Mononuclear cell (primary cell): Measurements from ENCODE around the gene GFOD1. TPM values are rescaled to one million over a fixed set of nuclear protein-coding genes. Genes with fewer than 3 reads are reported as not detected.
A peak's percentile ranks its signal among the peaks of the same experiment; 100 is the strongest.
"Not testable (repeated sequence)": the region's sequence is repeated elsewhere in the genome, so short reads cannot be mapped to it uniquely, and the experiment has no call there.

Source experiments
- H3K27me3 ChIP-seq: 2 replicates; pipeline ENCODE4 v1.6.0; 2011; ENCODE audit warnings: low read length, control low read depth; ENCODE audit not compliant: insufficient read depth
- H3K4me1 ChIP-seq: 2 replicates; pipeline ENCODE4 v1.5.1; 2011; ENCODE audit warnings: mild to moderate bottlenecking, low read length, control low read depth; ENCODE audit not compliant: insufficient read depth
- H3K4me3 ChIP-seq: 2 replicates; pipeline ENCODE4 v1.5.1; 2011; ENCODE audit warnings: mild to moderate bottlenecking, low read length, moderate library complexity
- H3K9me3 ChIP-seq: 2 replicates; pipeline ENCODE4 v1.5.1; 2011; ENCODE audit warnings: low read depth, mild to moderate bottlenecking, control low read depth, low read length
- total RNA-seq: library from RNA; depleted of rRNA; stranded (reverse); fragments of >200 nt; gene quantifications from one replicate; pipeline ENCODE4 v1.2.3, GENCODE V29; 2012

GFOD1 gene
- total RNA-seq, 1 donor = 10.3 TPM

DNA sequence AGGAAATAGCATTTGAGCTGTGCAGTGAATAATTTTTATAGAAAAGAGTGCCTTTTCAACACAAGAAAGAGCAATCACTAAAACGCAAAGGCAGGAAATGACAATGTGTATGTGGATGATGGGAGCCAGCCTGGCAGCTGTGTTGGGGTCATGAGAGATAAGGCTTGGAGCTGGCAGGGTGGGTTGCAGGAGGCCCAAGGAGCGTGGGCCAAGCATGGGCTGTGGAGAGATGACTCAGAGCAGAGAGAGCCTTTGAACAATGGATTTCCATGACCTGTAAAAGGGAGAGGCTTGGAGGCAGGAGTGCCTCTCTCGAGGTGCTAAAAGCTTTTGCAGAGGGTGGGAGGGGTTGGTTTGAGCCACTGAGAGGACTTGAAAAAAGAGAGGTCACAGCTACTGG is 152.4 kb downstream of the GFOD1 start:
- Histone ChIP-seq H3K4me1 (peaks cover 35% of the 10 kb centered on the region), H3K4me3 (no peak overlapping the region), H3K9me3 (no peaks in the 10 kb centered on the region), H3K27me3 (no peaks in the 10 kb centered on the region)

DNA sequence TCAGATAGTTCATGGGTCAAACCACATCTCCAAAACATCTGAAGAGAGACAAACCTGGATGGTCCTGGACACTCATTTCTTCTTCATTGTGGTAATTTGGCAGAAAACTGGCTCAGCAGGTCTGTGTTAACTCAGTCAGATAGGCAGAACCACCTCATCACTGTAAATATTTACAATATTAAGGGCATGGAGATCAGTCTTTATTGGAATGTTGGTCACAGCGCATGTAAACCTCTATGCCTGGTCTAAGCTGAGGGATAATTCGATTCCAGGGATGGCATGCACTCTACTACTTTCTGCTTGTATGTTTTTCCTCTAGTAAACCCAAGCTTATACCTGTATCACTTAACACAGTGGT is 155.1 kb downstream of the GFOD1 start:
- Histone ChIP-seq H3K9me3 (no peaks in the 10 kb centered on the region), H3K4me1 (peaks cover 22% of the 10 kb centered on the region), H3K4me3 (no peak overlapping the region), H3K27me3 (no peaks in the 10 kb centered on the region)

DNA sequence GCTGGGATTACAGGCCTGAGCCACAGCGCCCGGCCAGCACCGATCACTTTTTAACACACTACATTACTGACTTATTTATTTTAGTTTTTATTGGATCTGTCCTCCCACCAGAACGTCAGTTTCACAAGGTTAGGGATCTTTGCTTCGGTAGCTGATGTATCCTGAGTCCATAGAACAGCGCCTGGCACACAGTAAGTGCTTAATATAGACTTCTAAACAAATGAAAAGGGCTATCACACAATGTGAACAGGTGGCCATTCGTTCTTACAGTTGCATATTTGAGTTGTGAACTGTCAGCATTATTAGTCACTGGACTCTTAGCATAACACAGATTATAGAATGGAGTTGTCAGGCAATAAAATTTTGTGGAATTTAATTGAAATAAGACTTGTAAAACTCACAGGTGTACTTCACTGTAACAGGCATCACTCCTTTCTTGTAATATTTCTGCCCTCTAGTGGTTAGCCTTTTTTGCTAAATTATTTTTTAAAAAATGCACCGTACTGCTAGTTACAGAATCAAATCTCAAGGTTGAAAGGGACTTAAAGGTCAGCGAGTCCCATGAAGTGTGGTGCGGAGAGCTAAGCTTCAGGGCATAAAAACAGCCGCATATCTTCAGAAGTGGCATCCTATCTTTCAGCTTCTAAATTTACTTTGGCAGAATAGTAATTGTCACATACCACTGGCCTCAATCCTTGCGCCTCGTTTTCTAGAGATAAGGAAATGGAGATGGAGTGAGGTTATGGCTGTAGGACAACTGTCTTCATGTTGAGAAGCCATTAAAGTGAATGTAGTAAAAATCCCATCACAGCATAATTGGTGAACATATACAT is 155.7 kb downstream of the GFOD1 start:
- Histone ChIP-seq H3K4me3 (no peak overlapping the region), H3K4me1 (peaks cover 17% of the 10 kb centered on the region), H3K9me3 (no peaks in the 10 kb centered on the region), H3K27me3 (no peaks in the 10 kb centered on the region)

DNA sequence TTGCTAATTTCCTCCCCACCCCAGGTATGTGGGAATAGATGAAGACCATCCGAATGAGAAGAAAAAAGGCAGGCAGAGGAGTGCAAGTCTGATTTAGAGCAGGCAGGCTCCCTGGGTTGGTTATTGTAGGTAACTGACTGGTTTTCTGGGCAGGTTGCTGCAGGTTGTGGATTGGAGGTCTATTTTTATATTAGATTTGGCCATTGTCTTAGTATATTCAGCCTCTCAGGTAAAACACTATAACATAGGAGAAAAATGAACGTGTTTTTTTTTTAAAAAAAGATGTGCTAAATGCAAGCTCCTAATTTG is 158.6 kb downstream of the GFOD1 start:
- peak overlapping the region; percentile 92 for H3K4me3 ChIP-seq
- peaks cover 14% of the 10 kb centered on the region for H3K4me1 ChIP-seq
- no peaks in the 10 kb centered on the region for H3K27me3 ChIP-seq
- H3K9me3 ChIP-seq = no peaks in the 10 kb centered on the region

DNA sequence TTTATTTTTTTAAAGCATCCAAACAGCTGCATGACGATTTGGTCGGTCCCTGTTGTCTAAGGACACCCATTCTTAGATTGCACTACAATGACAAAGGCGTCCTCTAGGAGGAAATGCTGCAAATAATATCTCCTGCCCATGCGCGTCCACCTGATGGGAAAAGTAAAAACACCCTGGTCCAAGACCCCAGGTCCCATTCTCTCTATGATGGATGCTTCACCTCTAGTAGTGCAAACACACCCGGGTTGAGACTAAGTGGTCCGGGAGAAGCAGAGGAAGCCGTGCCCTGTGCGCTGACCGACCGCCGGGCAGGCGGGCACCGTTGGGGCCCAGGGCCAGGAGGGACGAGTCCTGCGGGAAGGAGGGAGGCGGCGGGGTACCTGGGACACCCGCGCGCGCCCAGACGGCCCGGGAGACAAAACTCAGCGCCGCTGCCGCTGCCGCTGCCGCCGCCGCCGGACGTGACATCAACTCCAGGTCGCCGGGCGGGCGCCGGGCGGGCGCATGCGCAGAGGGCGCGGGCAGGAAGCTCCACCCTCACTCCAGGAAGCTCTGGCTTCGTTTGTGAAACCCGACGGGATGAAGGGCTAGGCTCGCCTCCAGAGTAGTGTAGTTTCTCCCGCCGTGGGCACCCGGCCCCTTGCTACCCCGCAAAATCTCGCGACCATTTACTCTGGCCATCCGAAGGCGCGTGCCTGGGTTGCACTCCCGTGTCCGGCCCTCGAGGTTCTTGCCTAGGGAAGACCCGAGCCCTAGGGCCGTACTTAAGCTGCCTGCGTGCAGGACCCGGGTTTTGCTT is 159.1 kb downstream of the GFOD1 start, which contains the start of gene TBC1D7:
Gene TBC1D7 (minus strand): TSS at position 462 of the 799 bp plus-strand sequence. CDS start 1,639 bp downstream, outside the sequence.
- peaks cover 14% of the 10 kb centered on the region for H3K4me1 ChIP-seq
- no peaks in the 10 kb centered on the region for H3K9me3 ChIP-seq
- H3K4me3 ChIP-seq = peak within 1 kb of the TSS; percentile 92
- no peaks in the 10 kb centered on the region for H3K27me3 ChIP-seq

DNA sequence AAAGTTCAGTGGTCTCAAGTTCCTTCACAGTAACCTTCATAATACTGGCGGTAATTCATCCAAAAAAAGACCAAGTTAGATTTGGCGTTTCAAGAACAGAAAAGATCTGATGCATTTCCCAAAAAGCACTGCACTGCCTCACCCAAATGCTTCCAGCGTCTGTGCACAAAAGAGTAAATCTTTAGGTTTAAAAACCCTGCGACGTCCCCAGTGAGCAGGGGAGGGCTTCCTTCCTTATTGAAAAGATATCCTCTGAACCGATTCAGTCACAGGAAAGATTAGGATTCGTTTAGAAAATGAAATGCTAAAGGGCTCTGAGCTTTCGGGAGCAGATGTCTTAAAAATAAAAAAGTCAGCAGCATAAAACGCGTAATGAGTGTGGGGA is 159.7 kb downstream of the GFOD1 start:
- Histone ChIP-seq H3K9me3 (no peaks in the 10 kb centered on the region), H3K4me1 (peaks cover 14% of the 10 kb centered on the region), H3K27me3 (no peaks in the 10 kb centered on the region), H3K4me3 (peak overlapping the region; percentile 92)

DNA sequence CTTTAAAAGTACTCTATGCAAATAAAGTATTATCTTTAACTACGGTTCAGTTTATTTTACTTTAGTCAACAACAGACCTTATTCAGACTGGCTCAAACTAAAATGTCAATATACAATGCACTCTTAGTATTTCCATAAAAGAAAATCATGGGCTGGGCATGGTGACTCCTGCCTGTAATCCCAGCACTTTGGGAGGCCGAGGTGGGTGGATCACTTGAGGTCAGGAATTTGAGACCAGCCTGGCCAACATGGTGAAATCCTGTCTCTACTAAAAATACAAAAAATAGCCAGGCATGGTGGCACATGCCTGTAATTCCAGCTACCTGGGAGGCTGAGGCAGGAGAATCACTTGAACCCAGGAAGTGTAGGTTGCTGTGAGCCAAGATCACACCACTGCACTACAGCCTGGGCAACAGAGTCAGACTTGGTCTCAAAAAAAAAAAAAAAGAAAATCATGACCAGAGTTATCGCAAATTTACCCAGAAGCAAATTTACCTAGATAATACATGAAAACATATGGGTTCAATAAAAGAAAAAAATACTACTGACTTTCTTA is 161.3 kb downstream of the GFOD1 start:
- H3K4me3 ChIP-seq, H3K27me3 ChIP-seq, H3K9me3 ChIP-seq: not testable (repeated sequence)
- peaks cover 14% of the 10 kb centered on the region for H3K4me1 ChIP-seq

DNA sequence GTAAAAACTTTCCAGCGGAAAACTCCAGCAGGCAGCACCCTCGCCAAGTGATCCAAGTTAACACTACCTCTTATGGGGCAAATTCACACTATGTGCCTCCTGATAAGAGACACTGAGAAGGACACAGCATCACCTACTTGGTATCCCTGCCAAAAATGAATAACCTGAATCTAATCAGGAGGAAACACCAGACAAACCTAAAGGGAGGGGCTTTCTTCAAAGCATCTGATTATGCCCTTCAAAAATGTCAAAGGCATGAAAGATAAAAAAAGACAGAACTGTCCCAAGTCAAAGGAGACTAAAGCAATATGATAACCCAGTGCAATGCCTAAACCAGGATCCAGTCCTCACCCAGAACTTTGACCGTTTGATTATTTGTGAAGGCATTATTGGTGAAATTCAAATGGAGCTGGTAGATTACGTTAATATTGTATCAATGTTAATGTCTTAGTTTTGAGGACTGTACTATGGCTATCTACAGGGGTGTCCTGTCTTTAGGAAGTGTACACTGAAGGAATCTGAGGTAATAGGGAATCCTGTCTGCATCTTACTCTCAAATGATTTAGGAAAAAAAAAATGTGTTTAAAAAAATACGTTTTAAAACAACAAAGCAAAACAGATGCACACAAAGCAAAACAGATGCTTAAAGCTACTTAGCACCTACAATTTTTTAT is 167.4 kb downstream of the GFOD1 start:
- H3K4me3 ChIP-seq = no peak overlapping the region
- no peaks in the 10 kb centered on the region for H3K27me3 ChIP-seq
- no peaks in the 10 kb centered on the region for H3K4me1 ChIP-seq
- H3K9me3 ChIP-seq = no peaks in the 10 kb centered on the region

DNA sequence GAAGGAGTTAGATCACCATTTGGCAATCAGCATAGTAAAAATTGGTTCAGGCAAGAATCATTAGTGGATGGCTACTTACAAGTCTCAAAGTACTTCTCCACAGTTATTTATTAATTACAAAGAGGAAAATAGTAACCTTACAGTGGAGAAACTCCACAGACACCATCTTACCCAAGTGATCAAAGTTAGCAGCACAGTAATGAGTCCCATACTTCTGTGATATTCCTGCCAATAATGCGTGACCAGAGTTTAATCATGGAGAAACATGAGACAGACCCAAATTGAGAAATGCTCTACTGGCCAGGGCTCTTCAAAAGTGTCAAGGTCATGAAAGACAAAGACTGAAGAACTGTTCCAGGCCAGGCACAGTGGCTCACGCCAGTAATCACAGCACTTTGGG is 168.6 kb downstream of the GFOD1 start:
- Histone ChIP-seq H3K4me1 (no peaks in the 10 kb centered on the region), H3K27me3 (no peaks in the 10 kb centered on the region), H3K4me3 (no peak overlapping the region), H3K9me3 (no peaks in the 10 kb centered on the region)

DNA sequence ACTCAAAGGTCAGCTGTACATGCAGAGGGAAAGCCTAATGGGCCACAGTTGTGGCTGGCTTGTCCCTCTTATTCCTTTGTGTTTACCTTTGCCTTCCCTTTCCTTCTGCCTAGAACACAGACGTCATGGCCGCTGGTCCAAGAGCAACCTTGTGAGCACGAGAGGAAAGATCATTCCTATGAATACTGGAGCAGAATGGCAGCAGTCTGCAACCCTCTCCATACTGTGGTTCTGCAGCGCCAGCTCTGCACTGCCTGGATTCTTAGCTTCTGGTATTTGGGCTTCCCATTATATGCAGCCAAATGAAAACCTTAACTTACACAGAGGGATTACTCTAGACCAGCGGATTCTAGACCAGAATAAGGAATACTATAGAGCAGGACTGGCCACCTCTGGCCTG is 171.5 kb downstream of the GFOD1 start:
- H3K27me3 ChIP-seq = no peaks in the 10 kb centered on the region
- no peak overlapping the region for H3K4me3 ChIP-seq
- H3K4me1 ChIP-seq = no peaks in the 10 kb centered on the region
- H3K9me3 ChIP-seq = no peaks in the 10 kb centered on the region

DNA sequence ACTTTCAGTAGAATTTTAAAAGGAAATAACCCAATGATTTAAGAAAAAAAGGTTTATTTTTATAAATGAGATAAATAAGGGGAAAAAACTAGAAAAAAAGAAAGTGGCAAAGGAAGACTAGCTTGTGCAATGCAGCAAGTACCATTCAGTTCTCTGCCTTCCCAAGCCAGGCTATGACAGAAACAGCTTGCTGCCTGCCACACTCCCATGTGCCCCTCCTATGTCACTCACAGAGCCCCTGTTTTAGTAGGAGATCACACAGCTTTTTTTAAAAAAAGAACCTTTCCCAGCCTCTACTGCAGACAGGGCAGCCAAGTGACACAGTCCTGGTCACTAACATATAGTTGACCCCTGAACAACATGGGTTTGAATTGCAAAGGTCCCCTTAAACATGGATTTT is 172.6 kb downstream of the GFOD1 start:
- Histone ChIP-seq H3K9me3 (no peaks in the 10 kb centered on the region), H3K4me3 (no peak overlapping the region), H3K27me3 (no peaks in the 10 kb centered on the region), H3K4me1 (no peaks in the 10 kb centered on the region)

DNA sequence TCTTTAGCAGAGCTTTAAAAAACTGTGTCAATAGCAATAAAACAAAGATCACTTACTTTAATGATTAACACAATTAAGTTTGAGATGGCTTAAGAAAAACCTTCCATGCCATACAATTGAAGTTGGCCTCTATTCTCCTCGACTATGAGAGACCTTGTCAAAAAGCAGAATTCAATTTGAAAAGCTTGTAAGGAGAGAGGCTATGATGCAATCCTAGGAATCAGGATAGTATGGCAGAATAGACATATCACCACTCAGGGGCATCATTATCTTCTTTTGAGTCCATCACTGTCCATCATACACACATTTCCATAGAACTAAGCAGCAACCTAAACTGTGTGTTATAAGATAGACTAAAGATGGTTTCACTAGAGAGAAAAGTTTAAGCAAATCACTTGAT is 176.2 kb downstream of the GFOD1 start:
- H3K4me3 ChIP-seq = no peak overlapping the region
- no peaks in the 10 kb centered on the region for H3K9me3 ChIP-seq
- peaks cover 15% of the 10 kb centered on the region for H3K4me1 ChIP-seq
- H3K27me3 ChIP-seq = no peaks in the 10 kb centered on the region

DNA sequence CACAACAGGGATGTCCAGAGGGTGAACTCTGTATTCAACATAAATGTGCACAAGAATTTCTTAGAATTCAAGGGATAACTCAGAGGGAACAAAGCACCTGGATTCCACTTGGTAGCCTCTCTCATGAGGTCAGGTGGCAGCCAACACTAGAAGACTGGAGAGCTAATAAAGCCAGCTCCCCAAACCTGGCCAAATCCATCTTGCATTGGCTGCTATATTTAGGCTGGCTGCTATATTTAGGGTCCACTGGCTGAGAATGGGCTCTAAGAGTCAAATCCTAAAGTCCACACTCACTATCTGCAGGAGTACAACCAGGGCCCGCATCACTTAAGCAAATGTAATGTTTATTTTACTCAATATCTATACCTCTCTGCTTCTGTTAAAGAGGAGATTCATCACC is 179.1 kb downstream of the GFOD1 start:
- Histone ChIP-seq H3K27me3 (no peaks in the 10 kb centered on the region), H3K4me3 (no peak overlapping the region), H3K4me1 (peaks cover 32% of the 10 kb centered on the region), H3K9me3 (no peaks in the 10 kb centered on the region)
